ENCODE results near the gene ZNF212.

The ZNF212 gene

GRCh38 chr7:149284850-149285585, 45.6 kb downstream of the ZNF212 start:
- peak; percentile 50 for DNase-seq (ENCODE audit: low read depth, low spot score)

GRCh38 chr7:149285603-149286002, 46.2 kb downstream of the ZNF212 start:
- no peak for DNase-seq (ENCODE audit: low read depth, low spot score)

- no peak for DNase-seq (ENCODE audit: low read depth, low spot score)
Measured at GRCh38 chr7:149286811-149287400, 47.5 kb downstream of the ZNF212 start.

GRCh38 chr7:149287622-149288021, 48.2 kb downstream of the ZNF212 start:
- DNase-seq (ENCODE audit: low read depth, low spot score): no peak

- no peak for DNase-seq (ENCODE audit: low read depth, low spot score)
Measured at GRCh38 chr7:149289262-149289661, 49.8 kb downstream of the ZNF212 start.

GRCh38 chr7:149289856-149290255, 50.4 kb downstream of the ZNF212 start:
- DNase-seq (ENCODE audit: low read depth, low spot score): no peak

GRCh38 chr7:149291036-149291780, 51.8 kb downstream of the ZNF212 start:
- no peak for DNase-seq (ENCODE audit: low read depth, low spot score)

- DNase-seq (ENCODE audit: low read depth, low spot score): no peak
Measured at GRCh38 chr7:149291781-149292461, 52.5 kb downstream of the ZNF212 start.

GRCh38 chr7:149292462-149292823, 53.0 kb downstream of the ZNF212 start:
- no peak for DNase-seq (ENCODE audit: low read depth, low spot score)

GRCh38 chr7:149293338-149293737, 53.9 kb downstream of the ZNF212 start:
- DNase-seq (ENCODE audit: low read depth, low spot score): no peak

- DNase-seq (ENCODE audit: low read depth, low spot score): no peak
Measured at GRCh38 chr7:149293946-149294633, 54.6 kb downstream of the ZNF212 start.

GRCh38 chr7:149294634-149295480, 55.4 kb downstream of the ZNF212 start:
- DNase-seq (ENCODE audit: low read depth, low spot score): no peak

GRCh38 chr7:149295481-149295850, 56.0 kb downstream of the ZNF212 start:
- DNase-seq (ENCODE audit: low read depth, low spot score): no peak

GRCh38 chr7:149296368-149296767, 56.9 kb downstream of the ZNF212 start:
- DNase-seq (ENCODE audit: low read depth, low spot score): no peak

- no peak for DNase-seq (ENCODE audit: low read depth, low spot score)
Measured at GRCh38 chr7:149297034-149297755, 57.7 kb downstream of the ZNF212 start.

- no peak for DNase-seq (ENCODE audit: low read depth, low spot score)
Measured at GRCh38 chr7:149300620-149301285, 61.3 kb downstream of the ZNF212 start.

GRCh38 chr7:149302222-149302621, 62.8 kb downstream of the ZNF212 start:
- no peak for DNase-seq (ENCODE audit: low read depth, low spot score)

- no peak for DNase-seq (ENCODE audit: low read depth, low spot score)
Measured at GRCh38 chr7:149302865-149303264, 63.4 kb downstream of the ZNF212 start.

- no peak for DNase-seq (ENCODE audit: low read depth, low spot score)
Measured at GRCh38 chr7:149304006-149304405, 64.6 kb downstream of the ZNF212 start.

Measured in brain pericyte (primary cell).